GM19239 (cell line): ENCODE measurements around the gene MAGI1.

Experiments used
- DNase-seq: peaks from one replicate; pipeline ENCODE4 v3.0.0; 2011; ENCODE audit warnings: low spot score; ENCODE audit not compliant: insufficient read length
- FAIRE-seq: peaks from 2 replicates; lab custom pipeline; 2011; peaks lifted over from hg19 to GRCh38; lab: Jason Lieb, UNC

The MAGI1 gene

DNA sequence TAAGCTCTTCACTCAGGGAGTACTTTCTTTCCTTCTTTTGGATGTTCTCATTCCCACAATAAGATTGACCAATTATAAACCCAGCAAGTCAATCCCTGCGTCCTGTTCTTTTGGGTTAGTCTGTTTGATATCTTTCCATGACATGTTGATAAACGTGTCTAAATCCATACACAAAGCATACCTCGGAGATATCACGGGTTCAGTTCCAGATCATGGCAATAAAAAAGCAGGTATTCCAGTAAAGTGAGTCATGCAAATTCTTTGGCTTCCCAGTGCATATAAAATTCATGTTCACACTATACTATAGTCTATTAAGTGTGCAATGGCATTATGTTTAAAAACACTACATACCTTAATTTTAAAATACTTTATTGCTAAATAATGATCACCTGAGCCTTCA, 667.7 kb downstream of the MAGI1 start:
- no peak for FAIRE-seq

GRCh38 chr3:65368866-65369265, 669.9 kb downstream of the MAGI1 start:
- FAIRE-seq (no peak), DNase-seq (no peak)

More for the DNA sequence above, 667.7 kb downstream of the MAGI1 start:
- DNase-seq: no peak

DNA sequence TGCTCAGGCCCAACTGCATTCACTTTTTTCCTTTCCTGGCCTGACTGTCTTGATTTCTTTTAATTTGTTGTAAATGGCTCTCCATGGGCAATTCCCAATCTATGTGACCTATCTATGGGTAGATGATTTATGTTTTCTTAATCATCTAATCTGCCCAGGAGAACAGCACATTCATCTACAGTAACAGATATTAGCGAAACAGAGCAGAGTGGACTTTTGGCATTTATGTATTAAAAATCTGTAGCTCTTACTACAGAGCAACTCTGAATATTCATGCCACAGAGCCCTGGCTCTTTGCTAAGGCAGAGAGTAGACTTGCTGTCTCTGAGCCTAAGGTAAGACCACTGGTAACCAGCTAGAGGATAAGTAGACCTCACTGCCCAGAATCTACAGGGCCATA, 676.0 kb downstream of the MAGI1 start:
- DNase-seq: no peak
- no peak for FAIRE-seq

- no peak for FAIRE-seq
These were observed 677.3 kb downstream of the MAGI1 start for GRCh38 chr3:65361448-65361847.

DNA sequence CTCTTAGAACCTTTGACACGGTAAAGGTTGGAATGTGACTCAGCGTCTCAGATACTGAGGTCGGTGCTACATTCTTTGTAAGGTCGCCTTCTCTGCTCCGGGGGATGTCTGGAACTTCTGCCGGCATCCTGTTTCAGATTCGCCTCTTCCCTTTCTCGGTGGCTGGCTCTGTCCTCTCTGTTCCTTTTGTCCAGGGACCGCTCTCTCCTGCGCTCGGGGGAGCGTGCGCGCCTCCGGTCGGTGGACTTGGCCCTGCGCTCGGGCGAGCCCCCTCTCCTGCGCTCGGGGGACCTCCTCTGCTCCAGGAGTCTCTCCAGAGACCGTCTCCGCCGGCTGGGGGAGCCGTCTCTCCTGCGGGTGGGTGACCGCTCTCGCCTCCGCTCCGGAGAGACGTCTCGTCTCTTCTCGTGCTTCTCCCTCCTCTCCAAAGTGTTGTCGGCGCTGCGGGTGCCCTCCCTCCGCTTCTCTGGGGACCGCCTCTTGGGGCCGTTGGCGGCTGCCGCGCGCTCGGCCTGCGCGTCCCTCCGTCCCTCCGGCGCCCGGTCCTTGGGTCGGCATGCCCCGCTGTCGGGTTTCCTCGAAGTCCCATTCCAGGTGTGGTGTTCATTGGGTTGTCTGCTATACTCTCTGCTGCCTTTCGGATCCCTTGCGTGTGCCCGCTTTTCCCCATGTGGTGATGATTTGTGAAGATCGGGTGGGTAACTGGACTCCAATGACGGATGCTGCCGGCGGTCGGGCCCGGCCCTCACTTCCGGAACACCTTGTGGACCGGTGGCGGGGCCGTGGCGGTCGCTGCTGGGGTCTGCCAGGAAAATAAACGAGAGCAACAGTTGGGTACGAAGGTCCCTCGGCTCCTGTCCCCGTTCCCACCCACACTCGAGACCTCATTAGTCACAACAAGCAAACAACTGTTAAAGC, 682.1 kb downstream of the MAGI1 start:
- FAIRE-seq (no peak), DNase-seq (no peak)

More at GRCh38 chr3:65361448-65361847, 677.3 kb downstream of the MAGI1 start:
- DNase-seq: no peak

GRCh38 chr3:65354880-65355279, 683.8 kb downstream of the MAGI1 start:
- FAIRE-seq: no peak
- DNase-seq: no peak

DNA sequence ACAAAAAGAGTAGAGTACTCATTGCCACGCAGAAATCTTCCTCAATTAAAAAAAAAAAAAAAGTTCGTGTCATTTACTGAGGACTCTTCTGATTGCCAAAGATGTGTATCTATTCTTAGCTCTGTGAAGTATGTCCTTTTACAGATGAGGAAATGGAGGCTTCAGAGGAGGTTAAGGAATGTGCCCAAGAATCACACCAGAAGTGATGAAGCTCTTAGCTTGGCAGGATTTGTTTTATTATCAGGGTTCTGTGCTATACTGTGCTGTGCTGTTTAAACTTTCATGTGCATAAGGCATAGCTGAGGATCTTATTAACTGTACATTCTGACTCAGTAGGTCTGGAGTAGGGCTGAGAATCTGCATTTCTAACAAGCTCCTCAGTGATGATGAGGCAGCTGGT, 685.8 kb downstream of the MAGI1 start:
- no peak for FAIRE-seq

GRCh38 chr3:65351753-65352152, 687.0 kb downstream of the MAGI1 start:
- DNase-seq: no peak

More for the DNA sequence above, 685.8 kb downstream of the MAGI1 start:
- DNase-seq: no peak

DNA sequence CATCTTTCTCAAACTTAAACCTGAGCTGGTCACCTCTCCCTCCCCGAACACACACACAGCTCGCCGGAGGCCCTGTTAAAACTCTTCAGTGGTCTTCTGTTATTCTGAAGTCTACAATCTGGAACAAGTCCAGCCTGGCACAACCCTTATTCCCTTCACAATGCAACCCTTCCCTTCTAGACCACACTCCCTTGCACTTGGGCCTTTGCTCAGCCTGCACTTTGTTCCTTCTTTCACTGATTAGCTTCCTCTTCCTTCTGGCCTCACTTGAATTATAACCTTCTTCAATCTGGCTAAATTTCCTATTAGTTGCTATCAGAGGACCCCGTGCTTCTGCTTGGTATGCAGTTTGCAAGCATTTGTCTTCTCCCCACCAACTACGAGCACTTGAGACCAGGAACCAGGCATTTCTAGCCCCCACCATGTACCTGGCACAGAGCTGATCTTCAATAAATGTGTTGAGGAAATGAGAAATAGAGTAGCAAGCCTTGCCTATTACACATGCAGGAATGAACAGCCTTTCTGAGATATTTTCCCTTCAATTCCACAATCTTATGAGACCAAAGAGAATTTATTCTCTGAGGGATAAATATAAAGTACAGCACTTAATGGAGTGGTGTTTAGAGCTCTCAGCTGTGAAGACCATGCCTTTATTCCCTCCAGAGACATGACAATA, 687.8 kb downstream of the MAGI1 start:
- FAIRE-seq (no peak), DNase-seq (no peak)

More at GRCh38 chr3:65351753-65352152, 687.0 kb downstream of the MAGI1 start:
- no peak for FAIRE-seq

GRCh38 chr3:65348398-65348995, 690.2 kb downstream of the MAGI1 start:
- DNase-seq: no peak
- no peak for FAIRE-seq

GRCh38 chr3:65347166-65347565, 691.6 kb downstream of the MAGI1 start:
- DNase-seq (no peak), FAIRE-seq (no peak)

DNA sequence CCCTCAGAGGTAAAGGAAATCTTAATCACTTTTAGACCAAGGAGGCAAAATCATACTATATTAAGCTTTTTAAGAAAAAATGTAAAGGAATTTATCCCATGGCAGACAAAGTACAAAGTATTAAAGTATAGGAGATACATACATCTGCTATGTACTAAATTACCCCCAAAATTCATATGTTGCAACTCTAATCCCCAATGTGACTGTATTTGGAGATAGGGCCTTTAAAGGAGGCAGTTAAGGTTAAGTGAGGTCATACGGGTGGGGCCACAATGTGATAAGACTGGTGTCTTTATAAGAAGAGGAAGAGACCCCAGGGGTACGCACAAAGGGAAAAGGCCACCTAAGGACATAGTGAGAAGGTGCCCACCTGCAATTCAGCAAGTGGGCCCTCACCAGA, 693.9 kb downstream of the MAGI1 start:
- no peak for FAIRE-seq
- no peak for DNase-seq

- FAIRE-seq: no peak
These were observed 694.3 kb downstream of the MAGI1 start for GRCh38 chr3:65344444-65344843.

DNA sequence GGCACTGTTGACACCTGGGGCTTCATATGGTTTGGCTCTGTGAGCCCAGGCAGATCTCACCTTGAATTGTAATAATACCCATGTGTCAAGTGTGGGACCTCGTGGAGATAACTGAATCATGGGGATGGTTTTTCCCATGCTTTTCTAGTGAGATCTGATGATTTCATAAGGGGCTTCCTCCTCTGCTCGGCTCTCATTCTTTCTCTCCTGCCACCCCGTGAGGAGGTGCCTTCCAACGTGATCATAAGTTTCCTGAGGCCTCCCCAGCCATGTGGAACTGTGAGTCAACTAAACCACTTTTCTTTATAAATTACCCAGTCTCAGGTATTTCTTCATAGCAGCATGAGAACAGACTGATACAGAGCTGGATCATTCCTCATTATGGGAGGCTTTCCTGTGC, 695.0 kb downstream of the MAGI1 start:
- FAIRE-seq: no peak
- DNase-seq: no peak

More at GRCh38 chr3:65344444-65344843, 694.3 kb downstream of the MAGI1 start:
- no peak for DNase-seq

- DNase-seq (no peak), FAIRE-seq (no peak)
These were observed 695.7 kb downstream of the MAGI1 start for GRCh38 chr3:65343026-65343425.

- FAIRE-seq: no peak
These were observed 696.5 kb downstream of the MAGI1 start for GRCh38 chr3:65342084-65342683.

GRCh38 chr3:65339192-65339740, 699.5 kb downstream of the MAGI1 start:
- FAIRE-seq (no peak), DNase-seq (no peak)

More at GRCh38 chr3:65342084-65342683, 696.5 kb downstream of the MAGI1 start:
- no peak for DNase-seq

- FAIRE-seq: no peak
- no peak for DNase-seq
These were observed 700.1 kb downstream of the MAGI1 start for GRCh38 chr3:65338571-65338970.

DNA sequence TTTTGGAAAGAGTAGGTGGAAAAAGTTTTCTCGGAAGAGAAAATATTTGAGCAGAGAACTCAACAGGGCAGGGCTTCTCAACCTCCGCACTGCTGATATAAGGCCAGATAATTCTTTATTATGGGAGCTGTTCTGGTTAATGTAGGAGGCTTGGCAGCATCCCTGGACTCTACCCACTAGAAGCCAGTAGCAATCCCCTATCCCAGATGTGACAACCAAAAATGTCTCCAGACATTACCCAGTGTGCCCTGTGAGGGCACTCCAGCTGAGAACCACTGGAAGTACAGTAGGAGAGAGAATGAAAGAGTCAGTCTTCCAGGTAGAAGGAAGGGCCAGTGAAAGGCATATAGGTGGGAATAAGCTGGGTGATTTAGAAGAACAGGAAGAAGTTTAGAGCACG, 703.1 kb downstream of the MAGI1 start:
- FAIRE-seq (no peak), DNase-seq (no peak)

DNA sequence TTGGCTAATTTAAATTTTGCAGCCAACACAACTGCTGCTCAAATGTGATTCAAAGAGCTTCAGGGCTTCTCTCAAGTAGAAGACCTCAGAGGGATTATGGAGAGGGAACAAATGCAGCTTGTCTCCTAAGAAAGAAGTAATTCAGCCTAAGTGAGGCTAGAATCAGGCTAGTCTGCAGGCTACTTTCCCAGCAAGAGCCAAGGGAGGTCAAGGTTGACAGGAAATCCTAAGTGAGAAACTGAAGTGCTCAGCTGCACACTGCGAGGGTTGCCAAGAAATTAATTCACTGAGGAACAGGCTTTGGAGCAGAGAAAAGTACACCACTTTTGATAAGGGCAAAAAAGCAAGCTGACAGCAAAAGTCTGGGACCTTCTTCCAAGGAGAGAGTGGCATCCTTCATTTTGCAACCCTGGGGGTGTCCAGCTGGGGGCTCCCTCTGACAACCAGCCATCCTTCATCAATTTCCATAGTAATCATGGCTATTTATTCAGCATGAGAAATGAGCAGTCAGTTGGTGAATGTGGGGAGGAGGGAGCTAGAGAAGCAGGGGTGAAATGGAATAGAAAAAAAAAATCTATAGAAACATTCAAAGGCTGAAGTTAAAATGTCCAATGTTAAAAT, 704.6 kb downstream of the MAGI1 start:
- FAIRE-seq (no peak), DNase-seq (no peak)
